Globus pallidus (tissue), 1 donor: ENCODE results near the gene RNF115.
"Not testable (repeated sequence)": the region's sequence is repeated elsewhere in the genome, so short reads cannot be mapped to it uniquely, and the experiment has no call there.

Source experiments
- DNase-seq: peaks from one replicate; pipeline ENCODE4 v3.0.0-alpha.2; 2015; ENCODE audit warnings: low spot score

The RNF115 gene

GRCh38 chr1:145827966-145828365 is 4.1 kb upstream of the RNF115 start:
- DNase-seq: no peak

GRCh38 chr1:145826030-145826429 is 2.1 kb upstream of the RNF115 start:
- DNase-seq: no peak

- DNase-seq: no peak
Measured at GRCh38 chr1:145824499-145824842, 576 bp upstream of the RNF115 start.

GRCh38 chr1:145822779-145823331 is 1.0 kb downstream of the RNF115 start:
- not testable (repeated sequence) for DNase-seq

GRCh38 chr1:145818095-145818494 is 5.8 kb downstream of the RNF115 start:
- not testable (repeated sequence) for DNase-seq

GRCh38 chr1:145812977-145813810 is 10.7 kb downstream of the RNF115 start:
- not testable (repeated sequence) for DNase-seq

GRCh38 chr1:145806844-145807243 is 17.1 kb downstream of the RNF115 start:
- DNase-seq: no peak

- no peak for DNase-seq
Measured at GRCh38 chr1:145806408-145806807, 17.5 kb downstream of the RNF115 start.

GRCh38 chr1:145805057-145805456 is 18.8 kb downstream of the RNF115 start:
- DNase-seq: no peak

- DNase-seq: no peak
Measured at GRCh38 chr1:145804235-145805045, 19.5 kb downstream of the RNF115 start.

GRCh38 chr1:145799806-145800205 is 24.1 kb downstream of the RNF115 start:
- DNase-seq: no peak

GRCh38 chr1:145796753-145797152 is 27.1 kb downstream of the RNF115 start:
- DNase-seq: no peak

- DNase-seq: no peak
Measured at GRCh38 chr1:145795257-145795881, 28.5 kb downstream of the RNF115 start.

- DNase-seq: no peak
Measured at GRCh38 chr1:145792484-145792883, 31.4 kb downstream of the RNF115 start.

- not testable (repeated sequence) for DNase-seq
Measured at GRCh38 chr1:145791860-145792259, 32.0 kb downstream of the RNF115 start.

GRCh38 chr1:145788580-145788979 is 35.3 kb downstream of the RNF115 start:
- no peak for DNase-seq

- no peak for DNase-seq
Measured at GRCh38 chr1:145786271-145786670, 37.6 kb downstream of the RNF115 start.

GRCh38 chr1:145785547-145785946 is 38.3 kb downstream of the RNF115 start:
- no peak for DNase-seq

- no peak for DNase-seq
Measured at GRCh38 chr1:145784409-145784808, 39.5 kb downstream of the RNF115 start.

GRCh38 chr1:145782272-145783099 is 41.4 kb downstream of the RNF115 start:
- no peak for DNase-seq

- DNase-seq: no peak
Measured at GRCh38 chr1:145778146-145778540, 45.8 kb downstream of the RNF115 start.
